SK-N-SH (cell line): ENCODE measurements around the gene ANKFN1.

Experiments used
- CTCF ChIP-seq: fragments of 200-600 bp; sonication (generic); IDR thresholded peaks from 2 replicates; pipeline ENCODE4 v1.6.1; 2017; ENCODE audit warnings: antibody characterized with exemption, mild to moderate bottlenecking, moderate library complexity
- YY1 ChIP-seq: IDR thresholded peaks from 2 replicates; pipeline ENCODE4 v1.4.0; 2012; ENCODE audit warnings: low read depth, mild to moderate bottlenecking
- TF ChIP-seq, protein P1 (sequence below): fragments of 150-350 bp; IDR thresholded peaks from 2 replicates; pipeline ENCODE4 v1.6.1; 2017; ENCODE audit warnings: antibody characterized with exemption, low read length, low read depth, borderline replicate concordance
- TF ChIP-seq, protein P2 (sequence below): IDR thresholded peaks from 2 replicates; pipeline ENCODE4 v1.4.0; 2012; ENCODE audit warnings: low read depth, borderline replicate concordance
- TF ChIP-seq, protein P3 (sequence below): IDR thresholded peaks from 2 replicates; pipeline ENCODE4 v1.4.0; 2012; ENCODE audit warnings: low read depth

DNA sequence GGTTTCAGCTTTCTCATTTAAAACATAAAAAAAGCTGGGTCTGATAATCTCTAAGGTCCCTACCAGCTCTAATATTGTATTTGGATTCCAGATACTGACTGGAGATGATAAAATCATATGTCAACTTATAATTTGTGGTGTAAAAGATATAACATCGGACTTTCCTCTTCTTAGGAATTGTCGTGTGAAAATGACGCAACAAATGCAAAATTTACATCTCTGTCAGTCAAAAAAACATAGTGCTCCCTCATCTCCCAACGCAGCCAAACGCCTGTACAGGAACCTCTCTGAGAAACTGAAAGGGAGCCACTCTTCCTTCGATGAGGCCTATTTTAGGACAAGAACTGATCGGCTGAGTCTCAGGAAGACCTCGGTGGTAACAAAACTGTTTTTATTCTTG lies 197.3 kb downstream of the ANKFN1 start:
- TF ChIP-seq, protein P1, sequence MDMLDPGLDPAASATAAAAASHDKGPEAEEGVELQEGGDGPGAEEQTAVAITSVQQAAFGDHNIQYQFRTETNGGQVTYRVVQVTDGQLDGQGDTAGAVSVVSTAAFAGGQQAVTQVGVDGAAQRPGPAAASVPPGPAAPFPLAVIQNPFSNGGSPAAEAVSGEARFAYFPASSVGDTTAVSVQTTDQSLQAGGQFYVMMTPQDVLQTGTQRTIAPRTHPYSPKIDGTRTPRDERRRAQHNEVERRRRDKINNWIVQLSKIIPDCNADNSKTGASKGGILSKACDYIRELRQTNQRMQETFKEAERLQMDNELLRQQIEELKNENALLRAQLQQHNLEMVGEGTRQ = no peak
- TF ChIP-seq CTCF (no peak), YY1 (no peak)
- TF ChIP-seq, protein P2, sequence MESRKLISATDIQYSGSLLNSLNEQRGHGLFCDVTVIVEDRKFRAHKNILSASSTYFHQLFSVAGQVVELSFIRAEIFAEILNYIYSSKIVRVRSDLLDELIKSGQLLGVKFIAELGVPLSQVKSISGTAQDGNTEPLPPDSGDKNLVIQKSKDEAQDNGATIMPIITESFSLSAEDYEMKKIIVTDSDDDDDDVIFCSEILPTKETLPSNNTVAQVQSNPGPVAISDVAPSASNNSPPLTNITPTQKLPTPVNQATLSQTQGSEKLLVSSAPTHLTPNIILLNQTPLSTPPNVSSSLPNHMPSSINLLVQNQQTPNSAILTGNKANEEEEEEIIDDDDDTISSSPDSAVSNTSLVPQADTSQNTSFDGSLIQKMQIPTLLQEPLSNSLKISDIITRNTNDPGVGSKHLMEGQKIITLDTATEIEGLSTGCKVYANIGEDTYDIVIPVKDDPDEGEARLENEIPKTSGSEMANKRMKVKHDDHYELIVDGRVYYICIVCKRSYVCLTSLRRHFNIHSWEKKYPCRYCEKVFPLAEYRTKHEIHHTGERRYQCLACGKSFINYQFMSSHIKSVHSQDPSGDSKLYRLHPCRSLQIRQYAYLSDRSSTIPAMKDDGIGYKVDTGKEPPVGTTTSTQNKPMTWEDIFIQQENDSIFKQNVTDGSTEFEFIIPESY = no peak
- TF ChIP-seq, protein P3, sequence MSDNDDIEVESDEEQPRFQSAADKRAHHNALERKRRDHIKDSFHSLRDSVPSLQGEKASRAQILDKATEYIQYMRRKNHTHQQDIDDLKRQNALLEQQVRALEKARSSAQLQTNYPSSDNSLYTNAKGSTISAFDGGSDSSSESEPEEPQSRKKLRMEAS = no peak
